Measurements from ENCODE around the gene TEX13C. TPM values are rescaled to one million over a fixed set of nuclear protein-coding genes. Genes with fewer than 3 reads are reported as not detected.

Gene TEX13C
- total RNA-seq: under 1 TPM in 1 of 4 donors, not detected in 3; 0.22 TPM

- TF ChIP-seq CTCF (IDR thresholded peaks at IDR 0.05; ENCODE audit: low read depth): no peak
Observed at GRCh38 chrX:125319646-125320521, at the start of gene TEX13C. Gene TEX13C (plus strand): TSS chrX:125319871. CDS start chrX:125320120, 249 bp downstream.

GRCh38 chrX:125287282-125287681, 32.4 kb upstream of the TEX13C start:
- TF ChIP-seq CTCF (IDR thresholded peaks at IDR 0.05; ENCODE audit: low read depth): no peak

- TF ChIP-seq CTCF (IDR thresholded peaks at IDR 0.05; ENCODE audit: low read depth): no peak
Observed at GRCh38 chrX:125288343-125288742, 31.3 kb upstream of the TEX13C start.

- TF ChIP-seq CTCF (IDR thresholded peaks at IDR 0.05; ENCODE audit: low read depth): no peak
Observed at GRCh38 chrX:125289209-125289608, 30.5 kb upstream of the TEX13C start.

- TF ChIP-seq CTCF (IDR thresholded peaks at IDR 0.05; ENCODE audit: low read depth): no peak
Observed at GRCh38 chrX:125289920-125290319, 29.8 kb upstream of the TEX13C start.

GRCh38 chrX:125291124-125291523, 28.5 kb upstream of the TEX13C start:
- no peak for TF ChIP-seq CTCF (IDR thresholded peaks at IDR 0.05; ENCODE audit: low read depth)

- TF ChIP-seq CTCF (IDR thresholded peaks at IDR 0.05; ENCODE audit: low read depth): no peak
Observed at GRCh38 chrX:125293850-125294780, 25.6 kb upstream of the TEX13C start.

All from subcutaneous adipose tissue (tissue), 4 donors.